ENCODE data around the gene ELOVL4. TPM values are rescaled to one million over a fixed set of nuclear protein-coding genes. Genes with fewer than 3 reads are reported as not detected.

The ELOVL4 gene
- total and polyA plus RNA-seq, 2 experiments from 2014 or later, result 3.9 to 12.9 TPM

DNA sequence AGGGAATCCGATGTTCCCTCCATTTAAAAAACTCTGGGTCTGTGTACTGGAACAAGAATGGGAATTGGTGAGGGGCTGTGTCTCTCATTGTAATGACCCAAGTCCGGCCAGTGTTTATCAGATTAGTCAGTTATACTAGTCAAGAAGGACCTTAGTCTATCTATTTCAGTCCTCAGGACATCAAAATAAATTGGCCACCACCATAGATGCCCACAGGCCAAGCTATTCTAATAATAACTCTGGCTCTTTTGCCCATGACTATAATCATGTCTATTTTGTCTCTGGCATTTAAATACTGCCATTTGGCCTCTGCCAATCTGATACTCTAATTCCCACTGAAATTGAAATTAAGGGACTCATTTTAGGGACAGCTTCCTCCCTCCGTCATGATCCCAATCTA is 37.8 kb downstream of the ELOVL4 start:
- no peaks in the 10 kb centered on the region for H3K36me3 ChIP-seq
- TF ChIP-seq, protein P1, sequence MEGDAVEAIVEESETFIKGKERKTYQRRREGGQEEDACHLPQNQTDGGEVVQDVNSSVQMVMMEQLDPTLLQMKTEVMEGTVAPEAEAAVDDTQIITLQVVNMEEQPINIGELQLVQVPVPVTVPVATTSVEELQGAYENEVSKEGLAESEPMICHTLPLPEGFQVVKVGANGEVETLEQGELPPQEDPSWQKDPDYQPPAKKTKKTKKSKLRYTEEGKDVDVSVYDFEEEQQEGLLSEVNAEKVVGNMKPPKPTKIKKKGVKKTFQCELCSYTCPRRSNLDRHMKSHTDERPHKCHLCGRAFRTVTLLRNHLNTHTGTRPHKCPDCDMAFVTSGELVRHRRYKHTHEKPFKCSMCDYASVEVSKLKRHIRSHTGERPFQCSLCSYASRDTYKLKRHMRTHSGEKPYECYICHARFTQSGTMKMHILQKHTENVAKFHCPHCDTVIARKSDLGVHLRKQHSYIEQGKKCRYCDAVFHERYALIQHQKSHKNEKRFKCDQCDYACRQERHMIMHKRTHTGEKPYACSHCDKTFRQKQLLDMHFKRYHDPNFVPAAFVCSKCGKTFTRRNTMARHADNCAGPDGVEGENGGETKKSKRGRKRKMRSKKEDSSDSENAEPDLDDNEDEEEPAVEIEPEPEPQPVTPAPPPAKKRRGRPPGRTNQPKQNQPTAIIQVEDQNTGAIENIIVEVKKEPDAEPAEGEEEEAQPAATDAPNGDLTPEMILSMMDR (IDR thresholded peaks at IDR 0.05; ENCODE audit: low read depth, low read length), result no peak
- no peak overlapping the region for H3K27ac ChIP-seq

DNA sequence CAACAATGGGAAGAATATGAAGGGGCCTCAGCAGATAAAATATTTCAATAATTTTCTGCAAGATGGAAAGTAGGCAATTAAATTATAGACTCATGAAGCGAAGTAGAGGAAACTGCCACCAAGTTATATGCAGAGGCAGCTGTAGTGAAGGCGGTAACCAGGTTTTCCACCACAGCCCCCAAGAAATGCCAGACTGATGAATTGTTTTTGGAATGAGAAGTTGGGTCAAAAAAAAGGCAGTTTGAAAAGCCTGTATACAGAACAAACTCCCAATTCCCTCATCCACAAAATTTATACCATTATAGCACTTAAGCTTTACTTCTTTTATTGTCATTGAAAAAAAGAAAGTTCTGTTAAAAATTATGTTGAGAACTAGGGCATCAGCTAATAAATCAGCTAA is 45.3 kb downstream of the ELOVL4 start:
- no peaks in the 10 kb centered on the region for H3K4me1 ChIP-seq (ENCODE audit: low read depth)
- TF ChIP-seq, protein P1 (IDR thresholded peaks at IDR 0.05; ENCODE audit: low read depth, low read length), result no peak
- DNase-seq (ENCODE audit: low read depth in 1 of 2, low spot score in 1 of 2), result no peak
- no peaks in the 10 kb centered on the region for H3K36me3 ChIP-seq
- H3K9me3 ChIP-seq (ENCODE audit: low read depth), result no peaks in the 10 kb centered on the region
- no peak overlapping the region for H3K4me3 ChIP-seq
- H3K27me3 ChIP-seq, result no peaks in the 10 kb centered on the region
- H3K27ac ChIP-seq, result no peak overlapping the region

More for the DNA sequence above, 37.8 kb downstream of the ELOVL4 start:
- no peaks in the 10 kb centered on the region for H3K4me1 ChIP-seq (ENCODE audit: low read depth)
- no peak overlapping the region for H3K4me3 ChIP-seq
- H3K9me3 ChIP-seq (ENCODE audit: low read depth), result no peaks in the 10 kb centered on the region
- DNase-seq (ENCODE audit: low read depth in 1 of 2, low spot score in 1 of 2), result no peak
- H3K27me3 ChIP-seq, result no peaks in the 10 kb centered on the region

DNA sequence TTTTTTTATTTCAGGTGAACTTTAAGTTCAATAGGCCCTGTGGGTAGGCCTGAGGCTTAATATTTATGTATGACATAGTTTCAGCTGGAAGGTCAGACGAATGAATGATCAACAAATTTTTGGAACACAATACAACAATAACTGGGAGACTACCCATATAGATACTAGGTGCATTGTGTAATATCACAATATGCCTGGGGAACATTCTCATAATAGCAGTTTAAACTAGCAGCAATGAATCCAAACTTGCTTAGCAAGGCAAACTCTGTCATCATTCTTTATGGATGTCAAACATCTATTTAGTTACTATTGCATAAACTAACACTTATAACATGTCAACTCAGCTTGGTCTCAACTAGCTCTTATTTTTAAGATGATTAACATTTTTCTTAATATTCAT is 49.3 kb downstream of the ELOVL4 start:
- H3K27me3 ChIP-seq, result no peaks in the 10 kb centered on the region
- no peaks in the 10 kb centered on the region for H3K36me3 ChIP-seq
- H3K27ac ChIP-seq, result no peak overlapping the region
- TF ChIP-seq, protein P1 (IDR thresholded peaks at IDR 0.05; ENCODE audit: low read depth, low read length), result no peak
- H3K9me3 ChIP-seq (ENCODE audit: low read depth), result no peaks in the 10 kb centered on the region
- H3K4me3 ChIP-seq, result no peak overlapping the region
- no peaks in the 10 kb centered on the region for H3K4me1 ChIP-seq (ENCODE audit: low read depth)
- no peak for DNase-seq (ENCODE audit: low read depth in 1 of 2, low spot score in 1 of 2)

DNA sequence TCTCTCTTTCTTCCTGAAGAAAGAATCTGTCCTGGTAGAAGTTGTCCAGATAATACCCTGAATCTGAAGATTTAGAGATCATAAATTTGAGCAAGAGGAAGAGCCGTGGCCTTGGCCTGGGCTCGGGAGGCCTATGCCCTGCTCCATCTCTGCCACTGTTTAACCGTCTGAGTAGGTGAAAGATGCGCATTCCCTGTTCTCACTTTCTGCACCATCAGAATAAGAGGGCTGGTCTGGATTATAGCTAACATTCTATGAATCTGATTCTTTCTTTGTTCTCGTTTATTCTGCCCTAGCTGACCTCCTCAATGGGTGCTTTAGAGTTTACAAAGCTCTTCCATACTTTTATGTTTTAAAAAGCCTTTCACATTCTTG is 51.3 kb downstream of the ELOVL4 start:
- no peaks in the 10 kb centered on the region for H3K4me1 ChIP-seq (ENCODE audit: low read depth)
- H3K9me3 ChIP-seq (ENCODE audit: low read depth), result no peaks in the 10 kb centered on the region
- no peak for DNase-seq (ENCODE audit: low read depth in 1 of 2, low spot score in 1 of 2)
- TF ChIP-seq, protein P1 (IDR thresholded peaks at IDR 0.05; ENCODE audit: low read depth, low read length), result no peak
- H3K4me3 ChIP-seq, result no peak overlapping the region
- no peaks in the 10 kb centered on the region for H3K27me3 ChIP-seq
- H3K27ac ChIP-seq, result no peak overlapping the region
- H3K36me3 ChIP-seq, result no peaks in the 10 kb centered on the region

DNA sequence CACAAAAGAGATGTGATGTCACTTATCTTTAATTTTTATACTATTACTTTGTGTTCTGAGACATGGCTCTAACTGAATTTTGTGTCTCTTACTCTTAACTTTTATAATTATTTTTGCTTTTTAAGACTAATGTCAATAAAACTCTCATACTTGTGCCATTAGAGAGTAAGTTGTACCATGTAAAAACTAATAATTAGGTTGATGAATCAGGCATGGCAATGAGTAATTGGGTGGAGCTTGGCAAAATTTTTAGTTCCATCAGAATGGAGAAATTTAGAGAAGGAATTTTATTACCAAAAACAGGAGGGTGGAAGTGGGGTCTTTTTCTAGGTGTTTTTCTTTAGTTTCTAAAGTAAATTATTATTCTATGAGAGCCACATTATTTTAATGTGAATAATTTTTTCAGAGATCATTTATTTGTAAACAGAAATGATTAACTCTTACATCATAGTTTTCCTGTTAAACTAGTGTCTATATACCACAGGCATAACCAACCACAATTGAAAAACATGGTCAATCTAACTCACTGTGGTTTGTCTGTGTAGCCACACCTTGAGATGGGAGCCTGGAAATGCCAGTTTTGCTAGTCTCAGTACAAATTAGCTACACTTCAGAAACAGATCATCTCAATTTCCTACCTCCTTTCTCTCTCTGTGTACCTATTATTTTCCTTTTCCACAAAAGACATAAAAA is 51.8 kb downstream of the ELOVL4 start:
- H3K36me3 ChIP-seq, result no peaks in the 10 kb centered on the region
- no peaks in the 10 kb centered on the region for H3K4me1 ChIP-seq (ENCODE audit: low read depth)
- H3K27ac ChIP-seq, result no peak overlapping the region
- no peaks in the 10 kb centered on the region for H3K27me3 ChIP-seq
- TF ChIP-seq, protein P1 (IDR thresholded peaks at IDR 0.05; ENCODE audit: low read depth, low read length), result no peak
- DNase-seq (ENCODE audit: low read depth in 1 of 2, low spot score in 1 of 2), result no peak
- no peaks in the 10 kb centered on the region for H3K9me3 ChIP-seq (ENCODE audit: low read depth)
- H3K4me3 ChIP-seq, result no peak overlapping the region

Measured in cardiac muscle cell (in vitro differentiated cells and primary cell).